Neuronal stem cell (in vitro differentiated cells): ENCODE results near the gene NEUROG2.
A peak's percentile ranks its signal among the peaks of the same experiment; 100 is the strongest.

Source experiments
- DNase-seq: peaks from one replicate; pipeline ENCODE4 v3.0.0-alpha.2; 2013; ENCODE audit warnings: low spot score
- H2AFZ ChIP-seq: one replicate; pipeline ENCODE4 v1.6.1; 2013; ENCODE audit warnings: mild to moderate bottlenecking, low read length, inconsistent platforms
- H2AK5ac ChIP-seq: 2 replicates; pipeline ENCODE4 v1.6.1; 2013; ENCODE audit warnings: low read depth, mild to moderate bottlenecking, inconsistent platforms, low read length, moderate library complexity, mixed read lengths
- H2BK120ac ChIP-seq: 2 replicates; pipeline ENCODE4 v1.6.1; 2013; ENCODE audit warnings: low read depth, mild to moderate bottlenecking, inconsistent platforms, low read length, moderate library complexity, mixed read lengths
- H2BK12ac ChIP-seq: one replicate; pipeline ENCODE4 v1.6.1; 2013; ENCODE audit warnings: low read length, inconsistent platforms
- H2BK15ac ChIP-seq: 2 replicates; pipeline ENCODE4 v1.6.1; 2013; ENCODE audit warnings: mild to moderate bottlenecking, low read length, inconsistent platforms, mixed read lengths
- H2BK5ac ChIP-seq: one replicate; pipeline ENCODE4 v1.6.1; 2013; ENCODE audit warnings: inconsistent platforms, mild to moderate bottlenecking, low read length, moderate library complexity
- H3K14ac ChIP-seq: one replicate; pipeline ENCODE4 v1.6.1; 2013; ENCODE audit warnings: low read length, inconsistent platforms
- H3K18ac ChIP-seq: 2 replicates; pipeline ENCODE4 v1.6.1; 2013; ENCODE audit warnings: low read length, inconsistent platforms
- H3K23ac ChIP-seq: 2 replicates; pipeline ENCODE4 v1.6.1; 2013; ENCODE audit warnings: low read depth, mild to moderate bottlenecking, mixed read lengths, low read length, inconsistent platforms; ENCODE audit not compliant: poor library complexity
- H3K27ac ChIP-seq: replicated peaks from 3 replicates; pipeline ENCODE4 v1.5.1; 2013; ENCODE audit warnings: low read length, inconsistent platforms
- H3K27me3 ChIP-seq, 3 experiments: 2 replicates each; pipeline ENCODE4 v1.6.1; 2013; ENCODE audit warnings: low read length in 3 of 3, mild to moderate bottlenecking in 2 of 3, inconsistent platforms in 1 of 3, low read depth in 1 of 3, mixed read lengths in 1 of 3, moderate library complexity in 1 of 3; ENCODE audit not compliant: control insufficient read depth in 3 of 3, insufficient read depth in 3 of 3
- H3K36me3 ChIP-seq, 2 donors: replicated peaks in 1 of 2; 2 replicates each; pipeline ENCODE4 v1.6.1; 2013; ENCODE audit warnings: low read length in 2 of 2; ENCODE audit not compliant: control insufficient read depth in 2 of 2, insufficient read depth in 2 of 2
- H3K4ac ChIP-seq: 2 replicates; pipeline ENCODE4 v1.6.1; 2013; ENCODE audit warnings: inconsistent platforms, mild to moderate bottlenecking, low read length, moderate library complexity
- H3K4me1 ChIP-seq, 2 donors: 1 replicate in 1 of 2; 2 replicates in 1 of 2; pipeline ENCODE4 v1.6.1; 2013; ENCODE audit warnings: low read length in 2 of 2, low read depth in 1 of 2; ENCODE audit not compliant: control insufficient read depth in 2 of 2, insufficient read depth in 1 of 2
- H3K4me2 ChIP-seq: one replicate; pipeline ENCODE4 v1.6.1; 2013; ENCODE audit warnings: mild to moderate bottlenecking, low read length, inconsistent platforms; ENCODE audit not compliant: insufficient read depth, poor library complexity, severe bottlenecking
- H3K4me3 ChIP-seq, 2 donors: 2 replicates each; pipeline ENCODE4 v1.5.1; 2013; ENCODE audit warnings: low read length in 2 of 2, mild to moderate bottlenecking in 2 of 2, inconsistent platforms in 1 of 2, moderate library complexity in 1 of 2
- H3K79me1 ChIP-seq: one replicate; pipeline ENCODE4 v1.6.1; 2013; ENCODE audit warnings: low read depth, mild to moderate bottlenecking, inconsistent platforms, low read length, moderate library complexity
- H3K9ac ChIP-seq: one replicate; pipeline ENCODE4 v1.6.1; 2013; ENCODE audit warnings: mild to moderate bottlenecking, low read depth, low read length, inconsistent platforms; ENCODE audit not compliant: poor library complexity
- H3K9me3 ChIP-seq, 2 donors: replicated peaks in 1 of 2; 2 replicates each; pipeline versions ENCODE3 to v1.6.1; 2013; ENCODE audit warnings: low read length in 2 of 2, mild to moderate bottlenecking in 2 of 2, inconsistent platforms in 1 of 2, low read depth in 1 of 2, mixed read lengths in 1 of 2, moderate library complexity in 1 of 2; ENCODE audit not compliant: control insufficient read depth in 2 of 2, insufficient read depth in 1 of 2
- H4K8ac ChIP-seq: one replicate; pipeline ENCODE4 v1.6.1; 2013; ENCODE audit warnings: low read depth, mild to moderate bottlenecking, inconsistent platforms, low read length, moderate library complexity
- H4K91ac ChIP-seq: one replicate; pipeline ENCODE4 v1.6.1; 2013; ENCODE audit warnings: low read length, low read depth, mild to moderate bottlenecking, inconsistent platforms; ENCODE audit not compliant: poor library complexity
- WGBS, 2 donors: extraction: QIAGEN DNeasy Blood & Tissue Kit; methylation state at CpG; one replicate each; pipeline ENCODE4 v1.1.7; 2013; ENCODE audit warnings: missing lambda C conversion rate in 2 of 2, mixed read lengths in 1 of 2; ENCODE audit not compliant: insufficient read length in 2 of 2, insufficient replicate concordance in 1 of 2; ENCODE audit errors: extremely low coverage in 2 of 2; 5-methylcytosine and 5-hydroxymethylcytosine counted together

The NEUROG2 gene

GRCh38 chr4:112521123-112522023 lies 5.4 kb upstream of the NEUROG2 start:
- Histone ChIP-seq H2BK15ac (no peak overlapping the region), H3K23ac (no peak overlapping the region), H2BK5ac (no peak overlapping the region), H3K9ac (no peak overlapping the region), H3K27ac (no peak overlapping the region), H4K8ac (no peak overlapping the region), H3K14ac (no peak overlapping the region), H3K4ac (no peak overlapping the region), H2AK5ac (no peak overlapping the region), H3K79me1 (no peaks in the 10 kb centered on the region), H2BK120ac (no peak overlapping the region), H3K9me3 (peaks cover 0 to 8% of the 10 kb centered on the region in 2 donors), H2BK12ac (no peak overlapping the region), H3K4me2 (peak overlapping the region; percentile 59), H3K27me3 (peaks cover 0 to 96% (median 51%) of the 10 kb centered on the region in 3 experiments), H3K4me1 (peaks cover 19 to 27% of the 10 kb centered on the region in 2 donors), H3K36me3 (no peaks in the 10 kb centered on the region), H3K18ac (peak overlapping the region; percentile 9), H2AFZ (peak overlapping the region; percentile 71), H4K91ac (no peak overlapping the region), H3K4me3 (peak overlapping the region in 1 of 2 donors; percentile 31)
- DNase-seq: peak; percentile 61
- WGBS, 2 donors: no CpG with 5 or more reads among the region's 30 CpGs

DNA sequence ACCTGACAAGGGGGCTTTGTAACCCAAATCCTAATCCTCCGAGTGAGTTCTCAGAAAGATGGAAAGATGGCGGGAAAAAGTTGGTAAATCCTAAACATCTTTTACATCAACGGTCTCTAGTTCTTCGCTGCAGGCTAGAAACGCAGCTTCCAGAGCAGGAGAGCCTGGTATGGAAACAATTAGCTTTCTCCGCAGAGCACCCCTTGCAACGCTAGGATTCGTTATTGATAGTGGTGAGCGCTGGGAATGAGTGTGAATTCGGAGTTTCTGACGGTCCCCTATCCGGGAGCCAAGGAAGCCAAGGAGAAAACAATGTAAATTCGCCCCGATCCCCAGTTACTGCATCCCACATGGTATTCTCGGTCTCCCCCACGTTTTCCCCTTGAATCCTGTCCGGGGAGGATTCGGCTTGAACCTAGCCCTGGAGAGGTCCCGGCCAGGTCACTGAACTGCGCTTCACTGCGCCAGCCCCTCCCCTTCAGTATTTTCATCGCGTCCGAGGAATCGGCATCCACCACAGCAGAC lies 4.7 kb upstream of the NEUROG2 start:
- H2AK5ac ChIP-seq: no peak overlapping the region
- peaks cover under 1 to 92% (median 55%) of the 10 kb centered on the region in 3 experiments for H3K27me3 ChIP-seq
- WGBS, 2 donors: no CpG with 5 or more reads among the region's 25 CpGs
- peak overlapping the region in 1 of 2 donors; percentile 31 for H3K4me3 ChIP-seq
- H2AFZ ChIP-seq: peak overlapping the region; percentile 71
- H3K9ac ChIP-seq: no peak overlapping the region
- H2BK15ac ChIP-seq: no peak overlapping the region
- H3K23ac ChIP-seq: no peak overlapping the region
- no peak overlapping the region for H3K27ac ChIP-seq
- H4K8ac ChIP-seq: no peak overlapping the region
- H2BK5ac ChIP-seq: no peak overlapping the region
- H3K36me3 ChIP-seq: no peaks in the 10 kb centered on the region
- H2BK12ac ChIP-seq: no peak overlapping the region
- H4K91ac ChIP-seq: no peak overlapping the region
- no peak overlapping the region for H3K14ac ChIP-seq
- peak; percentile 38 for DNase-seq
- H3K9me3 ChIP-seq: peaks cover 0 to 8% of the 10 kb centered on the region in 2 donors
- peak overlapping the region; percentile 59 for H3K4me2 ChIP-seq
- peaks cover 20 to 28% of the 10 kb centered on the region in 2 donors for H3K4me1 ChIP-seq
- H2BK120ac ChIP-seq: no peak overlapping the region
- no peaks in the 10 kb centered on the region for H3K79me1 ChIP-seq
- peak overlapping the region; percentile 9 for H3K18ac ChIP-seq
- no peak overlapping the region for H3K4ac ChIP-seq

DNA sequence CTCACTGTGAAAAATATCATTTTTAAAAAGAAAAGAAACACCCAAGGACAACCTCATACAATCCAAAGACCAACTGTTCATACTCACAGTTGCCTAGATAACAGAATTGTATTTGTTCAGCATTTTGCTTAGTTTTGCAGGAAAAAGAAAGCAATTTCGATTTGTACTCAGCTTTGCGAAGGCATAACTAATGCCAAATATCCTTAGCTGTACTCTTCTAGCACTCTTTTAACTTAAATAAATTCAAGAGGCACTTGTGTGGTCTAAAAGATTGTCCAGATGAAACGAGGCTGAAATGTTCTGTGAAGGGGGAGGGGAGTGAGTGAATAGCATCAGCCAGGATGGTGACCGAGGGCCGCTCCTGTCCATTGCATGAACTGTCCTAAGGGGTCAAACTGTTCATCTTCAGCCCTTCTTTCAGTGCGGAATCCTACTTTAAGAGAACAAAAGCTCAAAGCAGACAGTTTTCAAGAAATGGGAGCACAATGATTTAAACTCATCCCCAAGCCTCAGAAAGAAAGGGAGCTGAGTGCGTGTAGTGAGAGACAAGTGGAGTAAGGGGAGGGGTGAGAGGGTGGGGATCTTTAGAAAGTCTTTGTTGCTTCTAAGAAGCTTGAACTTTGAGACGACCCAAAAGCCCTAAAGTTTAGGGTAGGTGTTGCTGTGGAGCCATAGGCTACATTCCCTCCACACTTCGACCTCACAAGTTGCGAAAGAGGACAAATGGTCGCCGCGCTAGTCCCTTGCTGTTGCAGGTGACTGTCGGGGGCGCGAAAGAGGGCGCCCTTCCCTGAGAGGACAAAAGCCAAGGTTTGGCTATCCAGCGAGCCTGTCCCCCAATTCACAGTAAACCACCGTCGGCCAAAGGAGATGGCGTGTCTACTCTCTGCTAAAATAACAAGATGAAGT lies 4.0 kb upstream of the NEUROG2 start:
- Histone ChIP-seq H3K4me2 (peak overlapping the region; percentile 59), H3K14ac (no peak overlapping the region), H3K79me1 (no peaks in the 10 kb centered on the region), H2AK5ac (no peak overlapping the region), H4K8ac (no peak overlapping the region), H3K18ac (no peak overlapping the region), H2AFZ (peak overlapping the region; percentile 71), H3K4me3 (no peak overlapping the region), H2BK12ac (no peak overlapping the region), H3K36me3 (no peaks in the 10 kb centered on the region), H2BK5ac (no peak overlapping the region), H3K4ac (no peak overlapping the region), H3K9me3 (peaks cover 0 to 8% of the 10 kb centered on the region in 2 donors), H2BK120ac (no peak overlapping the region), H2BK15ac (no peak overlapping the region), H3K4me1 (peaks cover 24 to 32% of the 10 kb centered on the region in 2 donors), H3K27me3 (peaks cover 8 to 92% (median 62%) of the 10 kb centered on the region in 3 experiments), H3K23ac (no peak overlapping the region), H4K91ac (no peak overlapping the region), H3K27ac (no peak overlapping the region), H3K9ac (no peak overlapping the region)
- DNase-seq: peak; percentile 51
- WGBS, 2 donors: no CpG with 5 or more reads among the region's 21 CpGs
